WTC11 (cell line): ENCODE measurements around the gene GALNT2. TPM values are rescaled to one million over a fixed set of nuclear protein-coding genes. Genes with fewer than 3 reads are reported as not detected.

Source experiments
- ATAC-seq: fragments of 200-7000 bp; cut with Tn5 transposase; 2 replicates; pipeline ENCODE4 v1.10.0; 2021; ENCODE audit warnings: mild to moderate bottlenecking, moderate library complexity
- CTCF ChIA-PET: fragments of 300-600 bp; sonication (Branson Sonifier 250); formaldehyde crosslinking; loops from one replicate; lab custom pipeline; 2021; ENCODE audit warnings: antibody characterized with exemption; lab: Charles Lee
- POLR2A ChIA-PET: fragments of 350-600 bp; sonication (Branson Sonifier 250); formaldehyde crosslinking; loops from one replicate; lab custom pipeline; 2021; ENCODE audit warnings: antibody characterized with exemption; lab: Charles Lee
- DNase-seq: peaks from one replicate; pipeline ENCODE4 v3.0.0; 2021; ENCODE audit warnings: low spot score
- H3K27ac Mint-ChIP-seq: 2 replicates; pipeline ENCODE4 v1.8.0; 2021; ENCODE audit warnings: mixed read lengths
- H3K27me3 Mint-ChIP-seq: 2 replicates; pipeline ENCODE4 v1.8.0; 2021; ENCODE audit warnings: low read depth, mild to moderate bottlenecking, moderate library complexity, mixed read lengths
- H3K36me3 Mint-ChIP-seq: 2 replicates; pipeline ENCODE4 v1.8.0; 2021; ENCODE audit warnings: mixed read lengths
- H3K4me1 Mint-ChIP-seq: 2 replicates; pipeline ENCODE4 v1.8.0; 2022; ENCODE audit warnings: mixed read lengths
- H3K4me3 Mint-ChIP-seq: 2 replicates; pipeline ENCODE4 v1.8.0; 2021; ENCODE audit warnings: mild to moderate bottlenecking, moderate library complexity, mixed read lengths
- H3K9me3 Mint-ChIP-seq: 2 replicates; pipeline ENCODE4 v1.8.0; 2021; ENCODE audit warnings: mixed read lengths
- ETV6 ChIP-seq: sonication (generic); formaldehyde crosslinking; IDR thresholded peaks from 2 replicates; pipeline ENCODE4 v1.8.1; 2022; ENCODE audit warnings: mild to moderate bottlenecking, missing genetic modification reagents
- FOXP1 ChIP-seq: sonication (generic); formaldehyde crosslinking; IDR thresholded peaks from 2 replicates; pipeline ENCODE4 v1.8.0; 2022; ENCODE audit warnings: missing genetic modification reagents, mild to moderate bottlenecking, moderate library complexity, borderline replicate concordance
- GRHL2 ChIP-seq: fragments of 250-450 bp; sonication (Bioruptor Pico); IDR thresholded peaks from 2 replicates; pipeline ENCODE4 v1.8.0; 2022; ENCODE audit warnings: mild to moderate bottlenecking, moderate library complexity; ENCODE audit not compliant: insufficient replicate concordance, severe bottlenecking
- GTF2I ChIP-seq: fragments of 250-450 bp; sonication (Bioruptor Pico); conservative IDR thresholded peaks from 2 replicates; pipeline ENCODE4 v1.4.0; 2021; ENCODE audit warnings: mild to moderate bottlenecking
- IRF2 ChIP-seq: sonication (generic); formaldehyde crosslinking; IDR thresholded peaks from 2 replicates; pipeline ENCODE4 v1.8.0; 2022; ENCODE audit warnings: low read depth, missing genetic modification reagents, borderline replicate concordance
- RELA ChIP-seq: sonication (generic); formaldehyde crosslinking; IDR thresholded peaks from 2 replicates; pipeline ENCODE4 v1.8.1; 2022; ENCODE audit warnings: missing genetic modification reagents, mild to moderate bottlenecking, borderline replicate concordance
- TEAD4 ChIP-seq: sonication (generic); formaldehyde crosslinking; IDR thresholded peaks from 2 replicates; pipeline ENCODE4 v1.8.0; 2022; ENCODE audit warnings: mild to moderate bottlenecking, missing genetic modification reagents
- ZBTB21 ChIP-seq: sonication (generic); formaldehyde crosslinking; IDR thresholded peaks from 2 replicates; pipeline ENCODE4 v1.8.1; 2023; ENCODE audit warnings: mild to moderate bottlenecking, missing genetic modification reagents, borderline replicate concordance
- ZBTB43 ChIP-seq: sonication (generic); formaldehyde crosslinking; IDR thresholded peaks from 2 replicates; pipeline ENCODE4 v1.8.1; 2023; ENCODE audit warnings: mild to moderate bottlenecking, missing genetic modification reagents
- ZMAT4 ChIP-seq: fragments of 250-450 bp; sonication (Bioruptor Pico); IDR thresholded peaks from 2 replicates; pipeline ENCODE4 v1.9.0; 2021; ENCODE audit warnings: mild to moderate bottlenecking
- ZNF121 ChIP-seq: sonication (generic); formaldehyde crosslinking; IDR thresholded peaks from 2 replicates; pipeline ENCODE4 v1.8.0; 2023; ENCODE audit warnings: missing genetic modification reagents
- ZNF396 ChIP-seq: fragments of 250-450 bp; sonication (Bioruptor Pico); IDR thresholded peaks from 2 replicates; pipeline ENCODE4 v1.8.0; 2021; ENCODE audit warnings: mild to moderate bottlenecking, moderate library complexity, borderline replicate concordance
- ZNF671 ChIP-seq: fragments of 250-450 bp; sonication (Bioruptor Pico); IDR thresholded peaks from 2 replicates; pipeline ENCODE4 v1.8.0; 2021; ENCODE audit warnings: mild to moderate bottlenecking
- total RNA-seq: library from RNA; stranded (reverse); gene quantifications from 3 replicates; pipeline ENCODE4 v1.2.3, GENCODE V29; 2021
- TF ChIP-seq, protein P1 (sequence below): sonication (generic); formaldehyde crosslinking; conservative IDR thresholded peaks from 2 replicates; pipeline ENCODE4 v1.8.1; 2023; ENCODE audit warnings: mild to moderate bottlenecking, low read depth, missing genetic modification reagents, moderate library complexity
- TF ChIP-seq, protein P2 (sequence below): sonication (generic); formaldehyde crosslinking; IDR thresholded peaks from 2 replicates; pipeline ENCODE4 v1.8.0; 2023; ENCODE audit warnings: mild to moderate bottlenecking, missing genetic modification reagents
- TF ChIP-seq, protein P3 (sequence below): sonication (generic); formaldehyde crosslinking; IDR thresholded peaks from 2 replicates; pipeline ENCODE4 v1.8.1; 2023; ENCODE audit warnings: mild to moderate bottlenecking, missing genetic modification reagents, moderate library complexity
- TF ChIP-seq, protein P4 (sequence below): sonication (generic); formaldehyde crosslinking; IDR thresholded peaks from 2 replicates; pipeline ENCODE4 v1.8.1; 2022; ENCODE audit warnings: missing genetic modification reagents, borderline replicate concordance

The GALNT2 gene
- total RNA-seq, 1 experiment from 2014 or later = 74.8 TPM

DNA sequence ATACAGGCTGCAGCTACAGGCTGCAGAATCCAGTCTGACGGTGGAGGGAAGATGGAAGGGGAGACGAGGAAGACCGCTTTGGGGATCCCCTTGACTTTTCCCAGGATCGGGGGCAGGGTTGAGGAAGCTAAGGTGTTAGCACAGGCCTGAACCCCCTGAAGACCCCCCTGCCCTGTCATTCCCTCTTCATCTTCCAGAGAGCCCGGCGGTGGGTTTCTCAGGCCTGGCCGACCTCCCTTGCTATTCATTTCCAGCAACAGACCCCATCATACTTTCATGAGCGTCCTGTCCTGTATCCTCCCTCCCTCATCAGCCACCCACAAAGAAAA is 247.1 kb downstream of the GALNT2 start:
- CTCF ChIA-PET = interaction anchor here (1.1 kb wide), 1 partner anchor 832 kb away, joined by 3 read pairs; no protein-coding TSS in a partner anchor
- POLR2A ChIA-PET = interaction anchor here (0.6 kb wide), 1 partner anchor 69 kb away, joined by 3 read pairs; no protein-coding TSS in a partner anchor

More for the DNA sequence above, 247.1 kb downstream of the GALNT2 start:
- no peak for DNase-seq
- TF ChIP-seq, protein P1, sequence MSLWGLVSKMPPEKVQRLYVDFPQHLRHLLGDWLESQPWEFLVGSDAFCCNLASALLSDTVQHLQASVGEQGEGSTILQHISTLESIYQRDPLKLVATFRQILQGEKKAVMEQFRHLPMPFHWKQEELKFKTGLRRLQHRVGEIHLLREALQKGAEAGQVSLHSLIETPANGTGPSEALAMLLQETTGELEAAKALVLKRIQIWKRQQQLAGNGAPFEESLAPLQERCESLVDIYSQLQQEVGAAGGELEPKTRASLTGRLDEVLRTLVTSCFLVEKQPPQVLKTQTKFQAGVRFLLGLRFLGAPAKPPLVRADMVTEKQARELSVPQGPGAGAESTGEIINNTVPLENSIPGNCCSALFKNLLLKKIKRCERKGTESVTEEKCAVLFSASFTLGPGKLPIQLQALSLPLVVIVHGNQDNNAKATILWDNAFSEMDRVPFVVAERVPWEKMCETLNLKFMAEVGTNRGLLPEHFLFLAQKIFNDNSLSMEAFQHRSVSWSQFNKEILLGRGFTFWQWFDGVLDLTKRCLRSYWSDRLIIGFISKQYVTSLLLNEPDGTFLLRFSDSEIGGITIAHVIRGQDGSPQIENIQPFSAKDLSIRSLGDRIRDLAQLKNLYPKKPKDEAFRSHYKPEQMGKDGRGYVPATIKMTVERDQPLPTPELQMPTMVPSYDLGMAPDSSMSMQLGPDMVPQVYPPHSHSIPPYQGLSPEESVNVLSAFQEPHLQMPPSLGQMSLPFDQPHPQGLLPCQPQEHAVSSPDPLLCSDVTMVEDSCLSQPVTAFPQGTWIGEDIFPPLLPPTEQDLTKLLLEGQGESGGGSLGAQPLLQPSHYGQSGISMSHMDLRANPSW = no peak
- TF ChIP-seq FOXP1 (no peak), ZMAT4 (CRISPR knock-in tag) (no peak), ZNF396 (no peak), ETV6 (CRISPR knock-in tag) (no peak), TEAD4 (CRISPR knock-in tag) (no peak), ZNF671 (CRISPR knock-in tag) (no peak), ZBTB43 (no peak), RELA (CRISPR knock-in tag) (no peak), IRF2 (CRISPR knock-in tag) (no peak), ZBTB21 (CRISPR knock-in tag) (no peak), GTF2I (CRISPR knock-in tag) (no peak), ZNF121 (CRISPR knock-in tag) (no peak), GRHL2 (CRISPR knock-in tag) (no peak)
- TF ChIP-seq, protein P2, sequence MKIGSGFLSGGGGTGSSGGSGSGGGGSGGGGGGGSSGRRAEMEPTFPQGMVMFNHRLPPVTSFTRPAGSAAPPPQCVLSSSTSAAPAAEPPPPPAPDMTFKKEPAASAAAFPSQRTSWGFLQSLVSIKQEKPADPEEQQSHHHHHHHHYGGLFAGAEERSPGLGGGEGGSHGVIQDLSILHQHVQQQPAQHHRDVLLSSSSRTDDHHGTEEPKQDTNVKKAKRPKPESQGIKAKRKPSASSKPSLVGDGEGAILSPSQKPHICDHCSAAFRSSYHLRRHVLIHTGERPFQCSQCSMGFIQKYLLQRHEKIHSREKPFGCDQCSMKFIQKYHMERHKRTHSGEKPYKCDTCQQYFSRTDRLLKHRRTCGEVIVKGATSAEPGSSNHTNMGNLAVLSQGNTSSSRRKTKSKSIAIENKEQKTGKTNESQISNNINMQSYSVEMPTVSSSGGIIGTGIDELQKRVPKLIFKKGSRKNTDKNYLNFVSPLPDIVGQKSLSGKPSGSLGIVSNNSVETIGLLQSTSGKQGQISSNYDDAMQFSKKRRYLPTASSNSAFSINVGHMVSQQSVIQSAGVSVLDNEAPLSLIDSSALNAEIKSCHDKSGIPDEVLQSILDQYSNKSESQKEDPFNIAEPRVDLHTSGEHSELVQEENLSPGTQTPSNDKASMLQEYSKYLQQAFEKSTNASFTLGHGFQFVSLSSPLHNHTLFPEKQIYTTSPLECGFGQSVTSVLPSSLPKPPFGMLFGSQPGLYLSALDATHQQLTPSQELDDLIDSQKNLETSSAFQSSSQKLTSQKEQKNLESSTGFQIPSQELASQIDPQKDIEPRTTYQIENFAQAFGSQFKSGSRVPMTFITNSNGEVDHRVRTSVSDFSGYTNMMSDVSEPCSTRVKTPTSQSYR (CRISPR knock-in tag) = no peak
- TF ChIP-seq, protein P3, sequence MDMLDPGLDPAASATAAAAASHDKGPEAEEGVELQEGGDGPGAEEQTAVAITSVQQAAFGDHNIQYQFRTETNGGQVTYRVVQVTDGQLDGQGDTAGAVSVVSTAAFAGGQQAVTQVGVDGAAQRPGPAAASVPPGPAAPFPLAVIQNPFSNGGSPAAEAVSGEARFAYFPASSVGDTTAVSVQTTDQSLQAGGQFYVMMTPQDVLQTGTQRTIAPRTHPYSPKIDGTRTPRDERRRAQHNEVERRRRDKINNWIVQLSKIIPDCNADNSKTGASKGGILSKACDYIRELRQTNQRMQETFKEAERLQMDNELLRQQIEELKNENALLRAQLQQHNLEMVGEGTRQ (CRISPR knock-in tag) = no peak
- TF ChIP-seq, protein P4, sequence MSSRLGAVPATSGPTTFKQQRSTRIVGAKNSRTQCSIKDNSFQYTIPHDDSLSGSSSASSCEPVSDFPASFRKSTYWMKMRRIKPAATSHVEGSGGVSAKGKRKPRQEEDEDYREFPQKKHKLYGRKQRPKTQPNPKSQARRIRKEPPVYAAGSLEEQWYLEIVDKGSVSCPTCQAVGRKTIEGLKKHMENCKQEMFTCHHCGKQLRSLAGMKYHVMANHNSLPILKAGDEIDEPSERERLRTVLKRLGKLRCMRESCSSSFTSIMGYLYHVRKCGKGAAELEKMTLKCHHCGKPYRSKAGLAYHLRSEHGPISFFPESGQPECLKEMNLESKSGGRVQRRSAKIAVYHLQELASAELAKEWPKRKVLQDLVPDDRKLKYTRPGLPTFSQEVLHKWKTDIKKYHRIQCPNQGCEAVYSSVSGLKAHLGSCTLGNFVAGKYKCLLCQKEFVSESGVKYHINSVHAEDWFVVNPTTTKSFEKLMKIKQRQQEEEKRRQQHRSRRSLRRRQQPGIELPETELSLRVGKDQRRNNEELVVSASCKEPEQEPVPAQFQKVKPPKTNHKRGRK (CRISPR knock-in tag) = no peak
- peaks cover 3% of the 10 kb centered on the region; the same call in 1 of the 2 replicates for H3K4me1 Mint-ChIP-seq
- H3K9me3 Mint-ChIP-seq = no peaks in the 10 kb centered on the region
- H3K36me3 Mint-ChIP-seq = no peaks in the 10 kb centered on the region
- no peak overlapping the region for H3K27ac Mint-ChIP-seq
- no peak for ATAC-seq
- H3K27me3 Mint-ChIP-seq = no peaks in the 10 kb centered on the region
- H3K4me3 Mint-ChIP-seq = no peak overlapping the region
